SKM-1 (cell line): ENCODE data around the gene CA11.
"Not testable (repeated sequence)": the region's sequence is repeated elsewhere in the genome, so short reads cannot be mapped to it uniquely, and the experiment has no call there.

Experiments
- DNase-seq: peaks from one replicate; lab custom pipeline; 2025; ENCODE audit not compliant: unreplicated experiment; lab: John Stamatoyannopoulos, UW

Gene CA11

DNA sequence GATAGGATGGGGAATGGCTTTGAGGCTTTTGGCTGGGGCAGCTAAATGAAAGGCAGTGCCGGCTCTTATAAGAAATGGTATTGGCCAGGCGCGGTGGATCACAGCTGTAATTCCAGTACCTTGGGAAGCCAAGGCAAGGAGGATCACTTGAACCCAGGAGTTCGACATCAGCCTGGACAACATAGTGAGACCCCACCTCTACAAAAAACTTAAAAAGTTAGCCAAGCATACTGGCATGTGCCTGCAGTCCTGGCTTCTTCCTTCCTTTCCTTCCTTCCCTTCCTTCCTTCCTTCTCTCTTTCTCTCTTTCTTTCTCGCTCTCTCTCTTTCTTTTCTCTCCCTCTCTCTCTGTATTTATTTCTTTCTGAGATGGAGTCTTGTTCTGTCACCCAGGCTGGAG is 3.1 kb downstream of the CA11 start:
- no peak for DNase-seq

DNA sequence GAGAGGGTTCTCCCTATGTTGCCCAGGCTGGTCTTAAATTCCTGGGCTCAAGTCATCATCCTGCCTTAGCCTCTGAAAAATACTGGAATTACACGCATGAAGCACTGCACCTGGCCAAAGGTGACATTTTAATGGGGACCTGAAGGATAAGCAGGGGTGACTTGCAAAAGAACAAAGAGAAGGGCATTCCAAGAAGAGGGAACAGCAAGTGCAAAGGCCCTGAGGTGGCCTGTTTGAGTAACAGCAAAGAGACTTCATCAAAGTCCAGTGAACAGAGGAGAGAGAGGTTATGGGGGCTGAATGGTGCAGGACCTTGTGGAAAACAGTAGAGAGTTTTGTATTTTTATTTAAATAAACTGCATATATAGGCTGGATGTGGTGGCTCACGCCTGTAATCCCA is 4.1 kb downstream of the CA11 start:
- DNase-seq = no peak

DNA sequence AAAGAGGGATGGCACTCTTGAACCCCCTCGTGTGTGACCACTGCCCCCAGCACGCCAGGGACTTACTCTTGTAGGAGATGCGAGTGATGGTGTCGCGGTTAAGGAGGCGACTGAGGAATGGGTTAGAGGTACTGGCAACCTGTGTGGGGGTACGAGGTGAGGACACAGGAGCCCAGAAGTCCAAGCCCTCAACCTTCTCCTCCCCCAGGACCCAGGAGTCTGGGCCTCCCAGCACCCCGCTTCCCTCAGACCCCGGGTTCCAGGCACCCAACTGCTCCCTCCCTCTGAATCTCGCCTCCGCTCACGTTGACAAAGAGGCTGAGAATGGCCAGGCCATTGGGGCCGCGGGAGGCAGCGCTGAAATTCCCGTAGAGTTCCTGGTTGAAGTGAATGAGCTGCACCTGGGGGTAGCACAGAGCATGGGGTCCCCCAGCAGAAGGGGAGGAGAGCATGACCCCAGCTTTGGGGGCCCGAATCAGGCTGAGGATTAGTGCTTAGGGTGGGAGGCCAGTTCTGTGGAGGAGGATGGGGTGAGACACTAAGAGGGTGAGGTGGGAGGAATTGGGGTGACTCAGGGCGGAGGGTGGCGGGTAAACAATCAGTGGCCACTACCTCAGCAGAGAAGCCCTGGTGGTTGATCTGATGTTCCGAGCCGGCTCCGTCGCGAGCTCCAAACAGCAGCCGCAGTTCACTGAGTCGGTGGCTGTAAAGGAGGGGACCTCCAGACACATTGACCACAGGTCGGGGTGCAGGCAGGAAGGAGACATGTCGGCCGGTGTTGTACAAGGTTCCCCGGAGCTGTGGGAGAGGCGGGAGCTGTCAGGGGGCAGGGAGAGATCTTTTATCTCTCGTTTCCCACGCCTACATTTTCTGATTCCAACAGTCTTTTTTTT is 6.3 kb downstream of the CA11 start:
- DNase-seq = no peak

DNA sequence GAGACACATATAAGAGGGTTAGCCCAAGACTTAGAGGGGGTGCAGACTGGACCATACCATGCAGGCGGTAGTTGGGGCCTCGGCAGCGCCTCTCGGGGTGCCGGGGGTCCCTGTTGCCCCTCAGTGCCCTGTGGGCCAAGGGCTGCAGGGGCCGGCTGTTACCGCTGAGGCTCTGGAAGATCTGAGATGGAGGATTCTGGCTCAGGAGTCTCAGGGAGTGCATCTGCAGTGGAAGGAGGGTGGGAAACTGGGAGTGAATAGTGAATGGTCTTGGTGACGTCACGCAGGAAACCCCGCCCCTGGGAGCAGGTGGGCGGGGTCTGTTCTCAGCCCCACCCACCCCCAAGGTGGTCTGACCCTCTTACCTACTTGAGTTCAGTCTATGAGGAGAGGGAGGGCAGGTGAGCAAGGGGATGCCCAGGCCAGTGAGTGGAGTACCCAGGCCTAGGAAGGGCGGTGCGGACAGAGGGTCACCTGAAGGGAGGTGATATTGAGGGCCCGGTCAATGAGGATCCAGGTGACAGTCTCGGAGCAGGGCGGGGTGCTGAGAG is 7.1 kb downstream of the CA11 start:
- DNase-seq = no peak

DNA sequence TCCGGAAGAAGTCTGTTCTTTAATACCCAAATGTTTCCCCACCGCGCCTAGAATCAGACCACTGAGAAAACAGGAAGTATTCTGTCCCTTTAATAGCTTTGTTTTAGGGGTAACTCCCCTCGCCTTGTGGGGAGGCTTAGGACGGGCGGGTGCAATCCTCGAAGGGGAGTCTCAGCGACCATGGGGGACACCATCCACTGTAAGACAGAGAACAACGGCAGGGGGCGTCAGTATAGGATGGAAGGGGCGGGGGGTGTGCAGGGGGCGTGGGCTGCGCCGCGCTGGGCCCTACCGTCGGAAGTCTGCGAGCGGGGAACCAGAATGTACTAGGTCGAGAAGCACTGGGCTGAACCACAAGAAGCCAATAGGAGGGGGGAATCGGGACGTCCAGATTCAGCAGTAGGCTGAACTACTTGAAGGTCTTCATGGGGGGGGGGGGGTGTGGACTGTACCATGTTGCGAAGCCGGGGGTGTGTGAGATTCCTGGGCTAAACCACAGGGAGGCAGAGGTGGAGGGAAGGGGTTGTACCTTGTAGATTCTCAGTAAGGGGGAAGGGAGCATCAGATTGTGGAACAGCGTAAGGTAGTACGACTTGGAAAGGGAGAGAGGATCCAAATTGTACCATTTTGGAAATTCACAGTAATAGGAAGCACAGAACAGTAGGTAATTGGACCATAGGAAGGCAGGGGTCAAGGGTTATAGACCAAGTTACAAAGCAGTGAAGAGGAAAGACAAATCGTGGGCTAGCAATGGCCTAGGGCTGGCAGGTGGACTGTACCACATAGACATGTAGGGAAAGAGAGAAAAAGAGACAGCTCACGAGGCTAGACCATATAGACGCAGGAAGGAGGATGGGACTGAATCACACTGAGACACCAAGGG is 7.8 kb downstream of the CA11 start:
- DNase-seq = peak; percentile 61

DNA sequence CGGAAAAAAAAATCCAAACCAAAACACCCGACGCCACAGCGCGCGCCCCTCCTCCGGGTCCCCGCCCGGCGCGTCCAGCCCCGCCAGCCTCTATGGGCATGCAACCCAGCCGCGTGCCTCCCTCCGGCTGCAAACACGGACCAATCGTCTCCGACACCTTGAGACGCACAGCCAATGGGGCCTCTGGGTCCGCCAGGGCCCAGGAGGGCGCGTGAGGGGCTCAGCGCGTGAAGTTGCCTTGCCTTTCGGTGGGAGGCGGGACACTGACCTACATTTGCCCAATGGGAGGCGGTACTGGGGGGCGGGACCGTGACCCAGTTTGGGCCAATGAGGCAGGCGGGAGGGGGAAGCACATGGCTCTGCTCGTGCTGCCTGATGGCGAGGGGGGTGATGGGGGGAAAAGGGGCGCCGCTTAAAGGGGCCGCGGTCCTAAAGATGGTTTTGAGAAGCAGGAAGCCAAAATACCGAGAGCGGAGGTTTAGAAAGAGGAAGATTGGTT is 8.5 kb downstream of the CA11 start:
- peak; percentile 81 for DNase-seq

DNA sequence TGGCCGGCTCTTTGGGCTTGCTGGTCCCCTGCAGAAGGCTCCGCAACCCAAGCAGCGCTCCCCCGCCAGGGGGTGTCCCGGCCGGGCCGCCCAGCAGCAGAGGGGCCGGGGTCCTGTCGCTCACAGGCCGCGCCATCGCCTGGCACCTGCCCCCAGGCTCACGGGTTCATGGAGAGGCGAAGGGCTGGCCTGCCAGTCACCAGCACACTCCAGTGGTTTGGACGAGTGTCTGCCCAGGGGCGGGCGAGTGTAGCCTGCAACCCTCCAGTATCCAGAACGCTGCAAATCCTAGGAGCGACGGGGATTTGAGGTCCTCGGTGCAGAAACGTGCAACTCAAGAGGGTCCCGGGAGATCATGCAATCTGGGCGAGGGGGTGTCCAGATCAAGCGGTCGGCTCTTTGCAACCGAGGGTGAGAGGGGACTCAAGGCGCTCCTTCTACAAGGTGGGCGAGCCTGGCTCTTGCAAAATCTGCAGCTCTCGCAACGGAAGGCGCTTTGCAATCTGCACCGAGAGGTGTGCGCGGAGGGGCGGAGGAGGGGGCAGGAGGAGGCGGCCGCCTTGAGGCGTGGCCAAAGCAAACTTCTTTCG is 9.0 kb downstream of the CA11 start, which contains the start of gene DBP:
Gene DBP, minus strand, starts transcription at position 521 of the 590 bp plus-strand sequence. Its CDS starts 385 bp downstream, at position 136.
- no peak for DNase-seq

DNA sequence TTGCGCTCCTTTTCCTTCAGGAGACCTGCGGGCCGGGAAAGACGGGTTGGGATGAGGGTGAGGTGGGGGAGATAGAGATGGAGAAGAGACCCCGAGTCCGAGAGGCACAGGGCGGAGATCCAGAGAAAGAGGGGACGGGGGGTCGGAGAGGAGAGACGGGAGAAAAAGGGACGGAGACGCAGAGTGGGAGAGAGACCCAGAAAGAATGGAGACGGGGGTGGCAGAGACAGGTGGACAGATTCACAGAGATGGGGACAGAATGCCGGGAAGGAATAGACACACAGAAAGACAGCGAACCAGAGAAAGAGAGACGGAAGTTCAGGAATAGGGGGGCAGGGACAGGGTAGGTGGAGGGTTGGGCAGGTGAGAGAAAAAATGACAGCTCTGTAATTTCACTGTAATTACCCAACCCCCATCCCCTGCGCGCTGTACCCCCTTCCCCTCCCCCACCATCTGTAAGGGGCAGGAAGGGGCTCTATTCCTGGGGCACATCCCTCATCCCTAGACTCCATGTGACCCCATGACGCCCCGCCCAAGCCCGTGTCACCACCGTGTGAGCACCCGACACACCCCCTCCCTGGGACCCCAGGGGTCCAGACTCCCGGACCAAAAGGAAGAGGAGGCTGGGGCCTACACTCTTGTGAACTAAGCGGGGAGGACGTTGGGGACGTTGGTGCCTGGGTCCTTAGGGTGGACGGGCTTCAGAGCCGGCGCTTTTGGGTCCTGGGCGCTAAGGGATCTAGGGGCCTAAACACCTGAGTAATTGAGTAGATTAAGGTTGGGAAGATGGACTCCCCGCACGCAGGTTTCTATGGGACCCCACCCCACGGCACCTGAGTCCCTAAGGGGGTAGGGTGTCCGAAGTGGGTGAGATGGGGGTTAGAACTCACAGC is 9.8 kb downstream of the CA11 start:
- DNase-seq = no peak

DNA sequence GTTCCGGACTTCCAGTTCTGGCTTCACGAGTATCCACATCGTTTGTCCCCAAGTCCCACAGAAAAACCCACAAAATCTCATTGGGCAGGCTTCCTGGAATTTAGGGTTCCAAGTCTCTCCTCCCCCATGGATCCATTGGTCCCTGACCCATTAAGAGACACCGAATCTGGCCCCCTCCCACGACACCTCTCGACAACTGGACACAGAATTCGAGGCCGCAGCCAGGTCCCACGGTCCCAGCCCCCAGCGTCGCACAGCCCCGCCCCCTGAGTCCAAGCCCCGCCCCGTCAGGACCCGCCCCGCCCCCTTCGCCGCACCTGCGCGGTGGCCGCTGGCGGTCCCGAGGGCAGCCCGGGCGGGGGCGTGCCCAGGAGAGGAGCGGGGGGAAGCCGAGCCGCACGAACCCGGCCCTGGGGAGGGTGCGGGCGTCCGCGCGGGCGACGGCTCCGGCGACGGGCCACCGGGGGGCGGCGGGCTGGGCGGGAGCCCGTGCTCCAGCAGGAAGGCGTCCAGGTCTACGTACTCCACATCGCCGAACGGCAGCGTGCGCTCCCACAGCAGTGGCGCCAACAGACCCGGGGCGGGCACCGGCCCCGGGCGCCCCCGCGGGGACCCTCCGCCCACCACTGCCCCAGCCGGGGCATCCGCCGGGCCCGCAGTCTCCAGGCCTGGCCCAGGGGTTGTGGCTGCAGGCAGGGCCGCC is 10.6 kb downstream of the CA11 start:
- peak; percentile 5 for DNase-seq

DNA sequence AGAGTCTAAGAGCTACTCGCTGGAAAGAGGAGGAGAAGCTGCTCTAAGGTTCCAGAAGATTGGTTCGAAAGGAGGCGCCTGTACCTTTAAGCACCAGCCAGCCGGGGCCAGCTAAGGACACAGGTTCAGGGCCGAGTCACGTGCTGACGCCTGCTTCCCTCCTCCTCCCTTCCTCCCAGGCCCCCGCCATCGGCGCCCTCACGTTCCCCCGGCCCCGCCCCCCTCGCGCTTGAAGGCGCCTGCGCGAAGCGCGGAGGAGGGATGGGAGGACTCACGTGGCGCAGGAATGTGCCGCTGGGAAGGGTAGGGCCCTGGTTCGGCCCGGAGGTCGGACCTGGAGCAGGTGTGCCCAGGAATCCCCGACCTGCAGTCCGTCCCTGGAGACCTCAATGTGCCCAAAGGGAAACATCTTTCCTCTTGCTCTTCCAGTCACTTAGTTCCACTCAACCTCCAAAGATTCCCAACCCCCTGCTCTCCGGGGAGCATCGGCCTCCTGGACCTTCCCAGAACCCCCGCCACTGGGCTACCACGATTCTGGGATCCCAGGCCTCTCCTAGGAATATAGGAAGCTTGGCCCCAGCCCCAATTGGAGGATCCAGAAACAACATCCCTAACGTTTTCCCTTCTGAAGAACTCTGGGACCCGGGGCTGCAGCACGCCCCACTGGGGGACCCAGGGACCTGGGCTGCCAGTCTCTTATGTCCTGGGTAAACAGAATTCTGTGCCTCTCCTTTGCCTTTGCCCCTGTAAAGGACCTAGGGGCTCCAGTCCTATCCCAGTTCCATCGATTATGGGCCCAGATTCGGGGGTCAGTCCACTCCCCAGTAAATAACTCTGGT is 11.3 kb downstream of the CA11 start:
- DNase-seq = peak; percentile 69

DNA sequence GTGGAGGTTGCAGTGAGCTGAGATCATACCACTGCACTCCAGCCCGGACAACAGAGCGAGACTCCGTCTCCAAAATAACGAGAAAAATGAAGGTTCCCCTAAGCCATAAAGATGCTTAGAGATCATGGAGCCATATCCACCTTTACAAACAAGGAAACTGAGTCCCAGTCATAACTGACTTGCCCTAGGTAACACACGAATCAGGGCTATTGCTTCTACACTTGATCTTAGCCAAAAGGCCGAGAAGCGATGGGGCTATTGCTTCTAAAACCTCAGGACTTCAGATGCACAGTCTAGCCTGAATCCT is 12.0 kb downstream of the CA11 start:
- no peak for DNase-seq

DNA sequence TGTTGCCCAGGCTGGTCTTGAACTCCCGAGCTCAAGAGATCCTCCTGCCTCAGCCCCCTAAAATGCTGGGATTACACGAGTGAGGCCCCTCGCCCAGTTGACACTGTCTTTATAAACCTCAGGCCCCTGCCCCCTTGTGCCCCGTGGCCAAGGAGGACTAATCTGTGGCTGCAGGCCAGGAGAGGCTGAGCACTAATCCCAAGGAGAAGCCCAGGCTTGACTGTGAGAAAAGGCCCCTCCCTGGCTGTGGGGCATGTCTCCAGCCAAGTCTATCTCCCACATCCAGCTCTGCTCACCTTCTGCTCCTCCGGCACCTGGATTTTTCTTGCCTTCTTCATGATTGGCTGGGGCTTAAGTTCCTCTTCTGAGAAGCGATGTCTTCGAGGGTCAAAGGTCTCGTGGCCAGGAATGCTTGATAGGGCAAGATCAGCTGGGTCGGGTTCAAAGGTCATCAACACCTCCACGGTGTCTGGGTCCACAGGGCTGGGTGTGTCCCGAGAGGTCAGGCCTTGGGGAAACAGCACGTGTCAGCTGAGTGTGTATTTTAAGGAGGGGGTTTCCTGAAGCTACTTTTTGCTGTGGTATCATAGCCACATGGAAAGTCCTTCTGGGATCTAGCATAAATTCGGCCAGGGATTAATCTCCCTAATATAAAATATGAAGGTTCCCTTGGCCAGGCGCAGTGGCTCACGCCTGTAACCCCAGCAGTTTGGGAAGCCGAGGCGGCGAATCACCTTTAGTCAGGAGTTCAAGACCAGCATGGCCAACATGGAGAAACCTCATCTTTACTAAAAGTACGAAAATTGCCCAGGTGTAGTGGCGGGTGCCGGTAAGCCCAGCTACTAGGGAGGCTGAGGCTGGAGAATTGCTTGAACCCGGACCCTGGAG is 12.6 kb downstream of the CA11 start:
- DNase-seq = no peak

DNA sequence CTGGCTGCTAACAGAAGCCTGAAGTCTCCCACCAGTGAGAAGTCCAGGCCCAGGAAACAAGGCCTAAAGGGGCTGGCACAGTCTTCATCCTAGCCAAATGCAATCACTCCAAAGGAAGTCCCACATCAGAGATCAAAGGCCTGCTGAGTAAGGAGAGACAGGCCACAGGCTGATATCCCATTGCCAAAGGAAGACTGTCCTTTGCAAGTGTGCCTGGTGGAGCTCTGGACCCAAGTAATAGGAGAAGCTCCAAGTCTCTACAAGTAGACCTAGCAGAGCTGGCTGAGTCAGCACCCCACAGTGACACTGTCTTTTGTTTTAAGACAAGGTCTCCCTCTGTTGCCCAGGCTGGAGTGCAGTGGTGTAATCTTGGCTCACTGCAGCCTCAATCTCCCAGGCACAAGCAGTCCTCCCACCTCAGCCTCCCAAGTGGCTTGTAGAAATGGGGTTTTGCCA is 13.3 kb downstream of the CA11 start:
- DNase-seq = no peak

DNA sequence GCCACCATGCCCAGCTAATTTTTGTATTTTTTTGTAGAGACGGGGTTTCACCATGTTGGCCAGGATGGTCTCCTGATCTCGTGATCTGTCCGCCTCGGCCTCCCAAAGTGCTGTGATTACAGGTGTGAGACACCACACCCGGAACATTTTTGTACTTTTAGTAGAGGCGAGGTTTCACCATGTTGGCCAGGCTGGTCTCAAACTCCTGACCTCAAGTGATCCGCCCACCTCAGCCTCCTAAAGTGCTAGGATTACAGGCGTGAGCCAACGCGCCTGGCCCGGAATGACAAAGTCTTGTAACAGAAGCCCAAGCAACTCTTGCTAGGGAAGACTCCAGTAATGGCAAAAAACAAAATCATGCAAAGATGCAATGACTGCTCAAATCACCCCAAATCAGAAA is 13.7 kb downstream of the CA11 start:
- not testable (repeated sequence) for DNase-seq

DNA sequence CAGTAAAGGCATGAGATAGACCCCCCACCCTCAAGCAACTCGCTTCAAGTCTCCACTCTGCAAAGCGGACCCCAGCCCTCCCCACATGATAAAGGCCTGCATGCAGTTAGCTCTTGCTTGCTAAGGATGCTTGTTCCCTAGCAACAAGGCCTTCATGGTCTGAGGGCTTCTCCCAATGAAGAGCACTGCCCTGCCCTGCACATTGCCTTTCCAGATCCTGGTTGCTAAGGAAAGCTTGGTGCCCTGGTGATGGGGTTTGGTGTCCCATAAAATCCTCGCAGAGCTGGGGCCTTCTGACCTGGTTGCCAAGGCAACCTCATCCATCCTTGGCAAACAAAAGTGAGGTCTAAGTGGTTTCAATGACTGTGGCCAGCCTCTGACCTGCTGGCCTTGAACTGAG is 14.8 kb downstream of the CA11 start:
- DNase-seq = no peak

DNA sequence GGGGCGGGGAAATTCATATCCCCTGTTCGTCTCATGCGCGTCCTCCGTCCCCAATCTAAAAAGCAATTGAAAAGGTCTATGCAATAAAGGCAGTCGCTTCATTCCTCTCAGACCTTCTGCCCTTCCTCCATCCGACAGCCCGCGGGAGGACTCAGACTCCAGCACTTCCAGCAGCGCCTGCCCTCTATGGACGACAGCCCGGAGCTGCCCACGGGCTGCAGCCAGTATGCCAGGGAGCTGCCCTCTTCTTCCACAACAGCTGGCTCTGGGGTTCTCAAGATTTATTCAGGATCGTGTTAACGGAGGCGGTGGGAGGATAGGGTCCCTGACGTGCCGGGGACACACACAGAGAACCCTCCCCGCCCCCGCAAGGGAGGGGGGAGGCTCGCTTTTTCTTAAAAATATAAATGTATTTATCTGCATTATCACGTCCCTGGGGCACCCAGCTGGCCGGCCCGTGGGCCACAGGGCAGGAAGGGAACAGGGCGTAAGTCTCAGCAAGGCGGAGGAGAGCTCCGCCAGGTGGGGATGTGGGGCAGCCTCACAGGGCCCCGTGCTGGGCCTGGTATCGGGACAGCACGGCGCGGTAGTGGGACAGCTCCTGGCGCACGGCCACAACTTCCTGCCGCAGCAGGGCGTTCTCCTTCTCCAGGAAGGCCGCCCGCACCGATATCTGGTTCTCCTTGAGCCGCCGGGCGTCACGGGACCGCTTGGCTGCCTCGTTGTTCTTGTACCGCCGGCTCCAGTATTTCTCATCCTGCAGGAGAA is 15.5 kb downstream of the CA11 start:
- DNase-seq = no peak
